Mesothelial cell of epicardium (in vitro differentiated cells): Measurements from ENCODE around the gene HOXB9. TPM values are rescaled to one million over a fixed set of nuclear protein-coding genes. Genes with fewer than 3 reads are reported as not detected.

Experiments used
- DNase-seq, 2 experiments: peaks; one replicate each; pipeline ENCODE4 v3.0.0; 2021; ENCODE audit warnings: low spot score in 2 of 2; ENCODE audit not compliant: unreplicated experiment in 2 of 2
- H3K27ac Mint-ChIP-seq: 2 replicates; pipeline ENCODE4 v1.8.0; 2021; ENCODE audit warnings: mixed read lengths
- H3K27me3 Mint-ChIP-seq: 2 replicates; pipeline ENCODE4 v1.8.0; 2021; ENCODE audit warnings: low read depth, mixed read lengths
- H3K36me3 Mint-ChIP-seq: 2 replicates; pipeline ENCODE4 v1.8.0; 2021; ENCODE audit warnings: mixed read lengths
- H3K4me1 Mint-ChIP-seq: 2 replicates; pipeline ENCODE4 v1.8.0; 2021; ENCODE audit warnings: mixed read lengths
- H3K4me3 Mint-ChIP-seq: 2 replicates; pipeline ENCODE4 v1.8.0; 2021; ENCODE audit warnings: mild to moderate bottlenecking, moderate library complexity, mixed read lengths
- H3K9me3 Mint-ChIP-seq: 2 replicates; pipeline ENCODE4 v1.8.0; 2021; ENCODE audit warnings: mixed read lengths
- microRNA-seq: library from miRNA; unstranded; fragments of <30 nt; microRNA quantifications from one replicate; pipeline ENCODE4 v1.2.0, GENCODE V29; 2021; ENCODE audit warnings: inconsistent platforms, mixed read lengths
- total RNA-seq: library from RNA; stranded (reverse); gene quantifications from 3 replicates; pipeline ENCODE4 v1.2.1, GENCODE V29; 2021
- TF ChIP-seq, protein P1 (sequence below): fragments of 200-600 bp; sonication (generic); IDR thresholded peaks from one replicate; pipeline ENCODE4 v1.5.0; 2021; ENCODE audit warnings: antibody characterized with exemption; ENCODE audit not compliant: unreplicated experiment

The HOXB9 gene
- total RNA-seq, 1 donor from 2014 or later: 35.4 TPM

DNA sequence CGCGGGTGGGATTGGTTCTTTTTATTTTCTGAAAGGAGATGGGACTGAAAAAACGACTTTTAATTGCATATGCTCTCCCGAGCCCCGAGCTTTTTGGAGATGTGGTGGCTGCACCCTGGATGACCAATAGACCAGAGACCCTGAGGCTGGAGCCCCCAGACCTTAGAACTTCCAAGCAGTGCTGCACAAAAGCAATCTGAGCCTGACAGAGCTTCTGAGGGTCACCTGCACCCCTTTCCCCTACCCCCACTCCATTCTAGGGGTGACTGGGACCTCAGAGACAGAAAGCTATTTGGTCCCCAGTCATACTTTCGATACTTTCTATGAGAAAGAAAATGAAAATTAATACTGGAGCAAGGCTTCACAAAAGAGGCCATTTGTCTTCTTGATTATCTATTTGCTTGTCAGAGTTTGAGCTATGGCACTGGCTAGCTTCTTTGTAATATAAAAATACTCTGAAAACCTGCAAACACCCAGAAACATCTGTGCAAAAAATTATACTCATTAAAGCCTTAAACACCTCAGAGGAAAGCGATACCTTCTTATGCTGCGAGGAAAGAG lies 51.6 kb downstream of the HOXB9 start:
- Mint-ChIP-seq H3K9me3 (no peaks in the 10 kb centered on the region), H3K27me3 (no peaks in the 10 kb centered on the region), H3K4me3 (no peak overlapping the region), H3K27ac (no peak overlapping the region), H3K4me1 (peaks cover 90% of the 10 kb centered on the region), H3K36me3 (peaks cover 24% of the 10 kb centered on the region)
- TF ChIP-seq, protein P1, sequence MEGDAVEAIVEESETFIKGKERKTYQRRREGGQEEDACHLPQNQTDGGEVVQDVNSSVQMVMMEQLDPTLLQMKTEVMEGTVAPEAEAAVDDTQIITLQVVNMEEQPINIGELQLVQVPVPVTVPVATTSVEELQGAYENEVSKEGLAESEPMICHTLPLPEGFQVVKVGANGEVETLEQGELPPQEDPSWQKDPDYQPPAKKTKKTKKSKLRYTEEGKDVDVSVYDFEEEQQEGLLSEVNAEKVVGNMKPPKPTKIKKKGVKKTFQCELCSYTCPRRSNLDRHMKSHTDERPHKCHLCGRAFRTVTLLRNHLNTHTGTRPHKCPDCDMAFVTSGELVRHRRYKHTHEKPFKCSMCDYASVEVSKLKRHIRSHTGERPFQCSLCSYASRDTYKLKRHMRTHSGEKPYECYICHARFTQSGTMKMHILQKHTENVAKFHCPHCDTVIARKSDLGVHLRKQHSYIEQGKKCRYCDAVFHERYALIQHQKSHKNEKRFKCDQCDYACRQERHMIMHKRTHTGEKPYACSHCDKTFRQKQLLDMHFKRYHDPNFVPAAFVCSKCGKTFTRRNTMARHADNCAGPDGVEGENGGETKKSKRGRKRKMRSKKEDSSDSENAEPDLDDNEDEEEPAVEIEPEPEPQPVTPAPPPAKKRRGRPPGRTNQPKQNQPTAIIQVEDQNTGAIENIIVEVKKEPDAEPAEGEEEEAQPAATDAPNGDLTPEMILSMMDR: no peak
- no peak for DNase-seq

DNA sequence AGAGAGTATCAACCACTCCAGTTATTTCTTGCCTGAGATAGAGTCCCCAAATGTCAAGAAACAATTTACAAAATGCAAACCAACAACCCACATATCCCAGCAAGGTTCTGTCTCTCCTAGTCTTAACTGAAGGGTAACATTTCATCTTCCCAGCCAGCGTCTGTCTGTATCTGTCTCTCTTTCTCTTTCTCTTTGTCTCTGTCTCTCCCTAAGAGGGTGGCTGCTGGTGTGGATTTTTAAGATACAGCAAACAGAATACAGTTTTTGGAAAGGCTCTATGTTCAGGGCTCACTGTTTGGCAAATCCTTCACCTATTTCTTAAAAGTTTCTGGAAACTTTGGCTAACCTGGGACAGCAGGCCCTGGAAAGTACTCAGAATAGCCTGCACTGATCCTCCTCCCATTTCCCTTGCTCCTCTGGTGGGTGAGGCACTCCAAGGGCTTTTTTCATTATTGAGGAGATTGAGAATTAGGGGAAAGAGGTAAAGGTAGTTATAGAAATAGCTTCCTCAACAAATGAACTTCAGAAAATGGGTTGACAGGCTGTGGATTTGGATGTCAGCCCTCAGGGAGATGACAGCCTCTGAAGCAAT lies 54.2 kb downstream of the HOXB9 start:
- Mint-ChIP-seq H3K4me3 (no peak overlapping the region), H3K27me3 (no peaks in the 10 kb centered on the region), H3K27ac (no peak overlapping the region), H3K9me3 (no peaks in the 10 kb centered on the region), H3K36me3 (peaks cover 23% of the 10 kb centered on the region), H3K4me1 (peaks cover 76% of the 10 kb centered on the region)
- TF ChIP-seq, protein P1: no peak
- DNase-seq: no peak

Small RNA genes within 50 kb of the gene (microRNA-seq; reads per million reads assigned to microRNA genes)
- gene MIR196A1: 13.5 reads per million, percentile 37 among the genes with 10 or more reads in this experiment

Other genes starting within 250 kb of the HOXB9 start
- gene SKAP1, start 196.1 kb downstream of the HOXB9 start, total RNA-seq: 3.4 to 4.3 TPM (median 3.4 TPM) in 3 replicates
- gene HOXB1, start 95.3 kb downstream of the HOXB9 start, total RNA-seq: 0.24 to 0.43 TPM (median 0.25 TPM) in 3 replicates
- 46.6 to 47.2 TPM (median 46.7 TPM) in 3 replicates for gene HOXB2, start 81.2 kb downstream of the HOXB9 start, total RNA-seq
- gene HOXB4, start 48.0 kb downstream of the HOXB9 start, total RNA-seq: 34.2 to 39.2 TPM (median 34.4 TPM) in 3 replicates
- gene HOXB3, start 36.1 kb downstream of the HOXB9 start, total RNA-seq: 282 to 303 TPM (median 282 TPM) in 3 replicates
- gene HOXB5, start 32.6 kb downstream of the HOXB9 start, total RNA-seq: 28.6 to 32.4 TPM (median 31.1 TPM) in 3 replicates
- gene HOXB6, start 21.4 kb downstream of the HOXB9 start, total RNA-seq: 56.4 to 63.1 TPM (median 59.7 TPM) in 3 replicates
- gene HOXB7, start 15.3 kb downstream of the HOXB9 start, total RNA-seq: 18.6 to 20.3 TPM (median 19.5 TPM) in 3 replicates
- gene HOXB8, start 11.1 kb downstream of the HOXB9 start, total RNA-seq: 75.7 to 82.4 TPM (median 78.8 TPM) in 3 replicates
- 14.0 to 16.8 TPM (median 15.2 TPM) in 3 replicates for gene PRAC1, start 96.2 kb upstream of the HOXB9 start, total RNA-seq
- 7.3 to 8.5 TPM (median 7.9 TPM) in 3 replicates for gene PRAC2, start 96.8 kb upstream of the HOXB9 start, total RNA-seq
- 26.4 to 26.9 TPM (median 26.8 TPM) in 3 replicates for gene HOXB13, start 102.4 kb upstream of the HOXB9 start, total RNA-seq
- not detected in 3 replicates for gene TTLL6, start 190.9 kb upstream of the HOXB9 start, total RNA-seq
- 55.2 to 56.6 TPM (median 56.6 TPM) in 3 replicates for gene CALCOCO2, start 204.7 kb upstream of the HOXB9 start, total RNA-seq